ENCODE data around the gene PCDHB11. TPM values are rescaled to one million over a fixed set of nuclear protein-coding genes. Genes with fewer than 3 reads are reported as not detected.
"Not testable (repeated sequence)": the region's sequence is repeated elsewhere in the genome, so short reads cannot be mapped to it uniquely, and the experiment has no call there.

The PCDHB11 gene
- total and polyA plus RNA-seq, 9 of the 15 experiments (the other 6 are each of a cell fraction or from before 2014, with no cell fraction given), result not detected

- TF ChIP-seq CREB3L1 (IDR thresholded peaks at IDR 0.05; ENCODE audit: borderline replicate concordance, low read depth) (no peak), ZNF134 (CRISPR knock-in tag; conservative IDR thresholded peaks at IDR 0.05) (no peak), RAD21 (CRISPR knock-in tag; conservative IDR thresholded peaks at IDR 0.05 in 1 of 2, IDR thresholded peaks at IDR 0.05 in 1 of 2) (0 out of 4 replicates have a peak, but pooled peaks of 1 of the 2 experiments have one; percentile 11), MAFF (IDR thresholded peaks at IDR 0.05; ENCODE audit: low read length) (no peak), RUNX1 (IDR thresholded peaks at IDR 0.05; ENCODE audit: low read depth) (no peak), SRSF9 (IDR thresholded peaks at IDR 0.05; ENCODE audit: borderline replicate concordance, low read depth, low read length) (no peak), ZNF561 (CRISPR knock-in tag; conservative IDR thresholded peaks at IDR 0.05) (no peak), EP300 (IDR thresholded peaks at IDR 0.05; ENCODE audit: low read length) (no peak)
These were observed 12.4 kb upstream of the PCDHB11 start, which contains the start of gene PCDHB9 (continued) for GRCh38 chr5:141186897-141187512.

DNA sequence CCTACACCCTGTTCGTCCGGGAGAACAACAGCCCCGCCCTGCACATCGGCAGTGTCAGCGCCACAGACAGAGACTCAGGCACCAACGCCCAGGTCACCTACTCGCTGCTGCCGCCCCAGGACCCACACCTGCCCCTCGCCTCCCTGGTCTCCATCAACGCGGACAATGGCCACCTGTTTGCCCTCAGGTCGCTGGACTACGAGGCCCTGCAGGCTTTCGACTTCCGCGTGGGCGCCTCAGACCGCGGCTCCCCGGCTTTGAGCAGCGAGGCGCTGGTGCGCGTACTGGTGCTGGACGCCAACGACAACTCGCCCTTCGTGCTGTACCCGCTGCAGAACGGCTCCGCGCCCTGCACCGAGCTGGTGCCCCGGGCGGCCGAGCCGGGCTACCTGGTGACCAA lies 10.7 kb upstream of the PCDHB11 start:
- DNase-seq (ENCODE audit: extremely low read depth in 1 of 4, low spot score in 3 of 4); H3K4me1 ChIP-seq (replicated peaks in 1 of 2; ENCODE audit: control insufficient read depth in 2 of 2, insufficient read depth in 2 of 2, low read length in 2 of 2); in situ Hi-C loops (cut with MboI); intact Hi-C loops (cut with micrococcal nuclease); H3K36me3 ChIP-seq (ENCODE audit: control insufficient read depth, insufficient read depth, low read length); H4K20me1 ChIP-seq (replicated peaks; ENCODE audit: control insufficient read depth, insufficient read depth, low read length); CTCF ChIA-PET (ENCODE audit: low intra/inter-chr PET ratio); H3K79me2 ChIP-seq (ENCODE audit: control insufficient read depth, insufficient read depth, low read length); H3K27ac ChIP-seq (ENCODE audit: extremely low read depth, low read depth, low read length); FAIRE-seq; H3K27me3 ChIP-seq (ENCODE audit: control insufficient read depth in 2 of 2, insufficient read depth in 2 of 2, low read length in 2 of 2); BruUV-seq (replicated peaks); H3K9me3 ChIP-seq (replicated peaks; ENCODE audit: control insufficient read depth, insufficient read depth, low read depth, low read length); ATAC-seq; H3K9me1 ChIP-seq (ENCODE audit: control insufficient read depth, insufficient read depth, low read length); POLR2A ChIA-PET; H2AFZ ChIP-seq (ENCODE audit: low read depth, low read length); H3K4me2 ChIP-seq (ENCODE audit: insufficient read depth, low read length); H3K9ac ChIP-seq (ENCODE audit: insufficient read depth in 1 of 2, low read depth in 2 of 2, low read length in 2 of 2); H3K4me3 ChIP-seq: not testable (repeated sequence)
- WGBS (ENCODE audit: insufficient coverage, low coverage, missing lambda C conversion rate), result 7% methylated on average over 2 of the region's 37 CpGs

GRCh38 chr5:141189131-141189530 lies 10.3 kb upstream of the PCDHB11 start:
- ATAC-seq; FAIRE-seq; H4K20me1 ChIP-seq (replicated peaks; ENCODE audit: control insufficient read depth, insufficient read depth, low read length); H3K4me3 ChIP-seq; H3K9me3 ChIP-seq (replicated peaks; ENCODE audit: control insufficient read depth, insufficient read depth, low read depth, low read length); H3K9ac ChIP-seq (ENCODE audit: insufficient read depth in 1 of 2, low read depth in 2 of 2, low read length in 2 of 2); DNase-seq (ENCODE audit: extremely low read depth in 1 of 4, low spot score in 3 of 4); CTCF ChIA-PET (ENCODE audit: low intra/inter-chr PET ratio); H3K4me1 ChIP-seq (replicated peaks in 1 of 2; ENCODE audit: control insufficient read depth in 2 of 2, insufficient read depth in 2 of 2, low read length in 2 of 2); H3K27me3 ChIP-seq (ENCODE audit: control insufficient read depth in 2 of 2, insufficient read depth in 2 of 2, low read length in 2 of 2); H3K36me3 ChIP-seq (ENCODE audit: control insufficient read depth, insufficient read depth, low read length); in situ Hi-C loops (cut with MboI); POLR2A ChIA-PET; H2AFZ ChIP-seq (ENCODE audit: low read depth, low read length); H3K79me2 ChIP-seq (ENCODE audit: control insufficient read depth, insufficient read depth, low read length); intact Hi-C loops (cut with micrococcal nuclease); H3K9me1 ChIP-seq (ENCODE audit: control insufficient read depth, insufficient read depth, low read length); H3K4me2 ChIP-seq (ENCODE audit: insufficient read depth, low read length); H3K27ac ChIP-seq (ENCODE audit: extremely low read depth, low read depth, low read length); BruUV-seq (replicated peaks): not testable (repeated sequence)
- 5% methylated on average over 16 of the region's 35 CpGs for WGBS (ENCODE audit: insufficient coverage, low coverage, missing lambda C conversion rate)
